HCT116 (cell line): ENCODE measurements around the gene REEP6. TPM values are rescaled to one million over a fixed set of nuclear protein-coding genes. Genes with fewer than 3 reads are reported as not detected.

Experiments
- ATAC-seq: fragments of 200-7000 bp; cut with Tn5 transposase; 2 replicates; pipeline ENCODE4 v1.9.1; 2020; ENCODE audit warnings: mild to moderate bottlenecking, moderate library complexity
- BruUV-seq: library from RNA; stranded (reverse); fragments of 400-500 nt; replicated peaks from 2 replicates; lab custom pipeline; 2021; lab: Mats Ljungman, UMichigan
- CTCF ChIA-PET: fragments of 300-600 bp; sonication (Branson Sonifier 250); formaldehyde crosslinking; loops from one replicate; lab custom pipeline; 2021; ENCODE audit warnings: antibody characterized with exemption; lab: Charles Lee
- POLR2A ChIA-PET: fragments of 300-600, 350-600 bp; sonication (Branson Sonifier 250); formaldehyde crosslinking; loops from one replicate; lab custom pipeline; 2021; ENCODE audit warnings: antibody characterized with exemption; lab: Charles Lee
- RAD21 ChIA-PET, 2 experiments: fragments of 300-600 bp; sonication (Branson Sonifier 250); formaldehyde crosslinking; loops; one replicate each; lab custom pipeline; 2023; ENCODE audit warnings: low total read pairs in 2 of 2; ENCODE audit not compliant: uncharacterized antibody in 2 of 2, unreplicated experiment in 2 of 2, low non-redundant PET in 1 of 2; lab: Charles Lee
- DNase-seq: peaks from one replicate; pipeline ENCODE4 v3.0.0-alpha.2; 2010; ENCODE audit warnings: low read depth, low spot score
- H2AFZ ChIP-seq: fragments of 200-600 bp; shearing (Covaris generic), sonication (generic); 2 replicates; pipeline ENCODE4 v1.6.1; 2017; ENCODE audit warnings: low read depth, mixed run types, mixed read lengths, antibody characterized with exemption, low read length; ENCODE audit not compliant: poor library complexity, severe bottlenecking
- H3K27ac ChIP-seq: 2 replicates; pipeline ENCODE4 v1.5.1; 2012; ENCODE audit warnings: low read depth, low read length
- H3K27me3 ChIP-seq: fragments of 200-600 bp; sonication (generic); 2 replicates; pipeline ENCODE4 v1.6.1; 2016; ENCODE audit warnings: mixed run types, low read length, mixed read lengths; ENCODE audit not compliant: insufficient read depth
- H3K36me3 ChIP-seq, 2 experiments: fragments of 200-500 bp in 1 of 2; fragments of 200-600 bp in 1 of 2; sonication (Bioruptor generic) in 1 of 2; sonication (generic) in 1 of 2; 2 replicates each; pipeline versions ENCODE4 v1.5.1 to v1.6.1; 2014 to 2016; ENCODE audit warnings: low read length in 2 of 2, inconsistent platforms in 1 of 2, mixed read lengths in 1 of 2, mixed run types in 1 of 2; ENCODE audit not compliant: insufficient read depth in 2 of 2, control insufficient read depth in 1 of 2
- H3K4me1 ChIP-seq, 2 experiments: fragments of 200-600 bp in 1 of 2; sonication (generic) in 1 of 2; 2 replicates each; pipeline versions ENCODE4 v1.5.1 to v1.6.1; 2012 to 2017; ENCODE audit warnings: low read length in 2 of 2, inconsistent platforms in 1 of 2, mild to moderate bottlenecking in 1 of 2, mixed read lengths in 1 of 2, mixed run types in 1 of 2, moderate library complexity in 1 of 2; ENCODE audit not compliant: insufficient read depth in 2 of 2, control insufficient read depth in 1 of 2
- H3K4me2 ChIP-seq: fragments of 200-600 bp; sonication (generic); 2 replicates; pipeline ENCODE4 v1.6.1; 2017; ENCODE audit warnings: mixed run types, low read length, mixed read lengths
- H3K4me3 ChIP-seq, 2 experiments: fragments of 200-600 bp in 1 of 2; sonication (generic) in 1 of 2; replicated peaks in 1 of 2; 2 replicates each; pipeline ENCODE4 v1.5.1; 2011 to 2016; ENCODE audit warnings: low read length in 2 of 2, control low read depth in 1 of 2, low read depth in 1 of 2, mild to moderate bottlenecking in 1 of 2, mixed read lengths in 1 of 2, mixed run types in 1 of 2
- H3K79me2 ChIP-seq: fragments of 200-600 bp; sonication (generic); 2 replicates; pipeline ENCODE4 v1.6.1; 2017; ENCODE audit warnings: mild to moderate bottlenecking, mixed run types, low read length, moderate library complexity, mixed read lengths; ENCODE audit not compliant: insufficient read depth
- H3K9ac ChIP-seq: fragments of 200-600 bp; sonication (generic); 2 replicates; pipeline ENCODE4 v1.6.1; 2016; ENCODE audit warnings: low read length, mixed read lengths
- H3K9me2 ChIP-seq: fragments of 200-600 bp; sonication (generic), shearing (Covaris generic); 2 replicates; pipeline ENCODE4 v1.6.1; 2017; ENCODE audit warnings: mixed run types, mild to moderate bottlenecking, moderate library complexity; ENCODE audit not compliant: insufficient read depth
- H3K9me3 ChIP-seq, 2 experiments: fragments of 200-500 bp in 1 of 2; fragments of 200-600 bp in 1 of 2; sonication (Bioruptor generic) in 1 of 2; sonication (generic) in 1 of 2; 2 replicates each; pipeline ENCODE4 v1.6.1; 2014 to 2017; ENCODE audit warnings: low read length in 2 of 2, mixed read lengths in 2 of 2, inconsistent platforms in 1 of 2, low read depth in 1 of 2, mild to moderate bottlenecking in 1 of 2, mixed run types in 1 of 2, moderate library complexity in 1 of 2; ENCODE audit not compliant: control insufficient read depth in 1 of 2, insufficient read depth in 1 of 2
- H4K20me1 ChIP-seq: fragments of 200-600 bp; sonication (generic), shearing (Covaris generic); 2 replicates; pipeline ENCODE4 v1.6.1; 2017; ENCODE audit warnings: mixed run types, mild to moderate bottlenecking, moderate library complexity; ENCODE audit not compliant: insufficient read depth
- CBX3 ChIP-seq: IDR thresholded peaks from 2 replicates; pipeline ENCODE4 v1.6.1; 2012; ENCODE audit warnings: low read depth
- CEBPB ChIP-seq: IDR thresholded peaks from 2 replicates; pipeline ENCODE4 v1.6.1; 2012; ENCODE audit warnings: low read depth
- CTCF ChIP-seq, 3 experiments: fragments of 200-600 bp in 1 of 3; sonication (generic) in 1 of 3; IDR thresholded peaks in 2 of 3; conservative IDR thresholded peaks in 1 of 3; 2 replicates each; pipeline ENCODE4 v1.5.1; 2012 to 2017; ENCODE audit warnings: low read depth in 2 of 3, low read length in 2 of 3, antibody characterized with exemption in 1 of 3, borderline replicate concordance in 1 of 3, control low read depth in 1 of 3, mild to moderate bottlenecking in 1 of 3, mixed read lengths in 1 of 3, mixed run types in 1 of 3, moderate library complexity in 1 of 3; ENCODE audit not compliant: insufficient read depth in 1 of 3
- EGR1 ChIP-seq: IDR thresholded peaks from 2 replicates; pipeline ENCODE4 v1.6.1; 2012; ENCODE audit warnings: low read depth
- EZH2 ChIP-seq: fragments of 200-600 bp; sonication (generic); IDR thresholded peaks from 2 replicates; pipeline ENCODE4 v1.6.1; 2017; ENCODE audit warnings: antibody characterized with exemption, mixed run types
- EZH2phosphoT487 ChIP-seq: fragments of 200-600 bp; IDR thresholded peaks from 2 replicates; pipeline ENCODE4 v1.6.1; 2018; ENCODE audit warnings: antibody characterized with exemption, borderline replicate concordance
- FOSL1 ChIP-seq: IDR thresholded peaks from 2 replicates; pipeline ENCODE4 v1.6.1; 2012; ENCODE audit warnings: low read depth
- JUND ChIP-seq: IDR thresholded peaks from 2 replicates; pipeline ENCODE4 v1.6.1; 2012
- MAX ChIP-seq: IDR thresholded peaks from 2 replicates; pipeline ENCODE4 v1.6.1; 2012
- RAD21 ChIP-seq: IDR thresholded peaks from 2 replicates; pipeline ENCODE4 v1.6.1; 2012; ENCODE audit warnings: low read depth, mild to moderate bottlenecking
- REST ChIP-seq: IDR thresholded peaks from 2 replicates; pipeline ENCODE4 v1.6.1; 2012; ENCODE audit warnings: low read depth
- SRF ChIP-seq: IDR thresholded peaks from 2 replicates; pipeline ENCODE4 v1.6.1; 2012; ENCODE audit warnings: low read depth
- TCF7L2 ChIP-seq: IDR thresholded peaks from 2 replicates; pipeline ENCODE4 v1.7.0; 2011; ENCODE audit warnings: borderline replicate concordance, inconsistent platforms; ENCODE audit not compliant: insufficient read depth, insufficient read length; ENCODE audit errors: extremely low read depth
- ZFX ChIP-seq: fragments of 450-650 bp; IDR thresholded peaks from 2 replicates; pipeline ENCODE4 v1.6.1; 2017
- ZNF274 ChIP-seq: fragments of 200-500 bp; sonication (Bioruptor generic); IDR thresholded peaks from 2 replicates; pipeline ENCODE4 v1.6.1; 2014; ENCODE audit warnings: mild to moderate bottlenecking, low read depth, low read length, inconsistent platforms
- intact Hi-C: fragments of 100-400 bp; cut with micrococcal nuclease; formaldehyde crosslinking; loops from 2 replicates; pipeline ENCODE4 v1.10.0; 2022
- total RNA-seq: library from RNA; stranded (reverse); gene quantifications from one replicate; pipeline ENCODE4 v1.2.1, GENCODE V29; 2021; ENCODE audit not compliant: unreplicated experiment

The REEP6 gene
- total RNA-seq, 1 experiment from 2014 or later = 53.9 TPM

- no peak for TF ChIP-seq EGR1
- no peak for TF ChIP-seq RAD21
- no peak for TF ChIP-seq EZH2phosphoT487
- no peak for TF ChIP-seq CBX3
- TF ChIP-seq ZFX = peak; percentile 88; the same call in 1 of the 2 replicates
- TF ChIP-seq EZH2 = no peak
Measured at GRCh38 chr19:1468821-1469254, 22.1 kb upstream of the REEP6 start (continued).

- Histone ChIP-seq H2AFZ (no peak overlapping the region), H4K20me1 (no peaks in the 10 kb centered on the region), H3K27ac (peak overlapping the region; percentile 91), H3K4me3 (peak overlapping the region; percentile 57 to 66), H3K79me2 (peaks cover 11% of the 10 kb centered on the region; the same call in 1 of the 2 replicates)
- RAD21 ChIA-PET = interaction anchor here in 1 of 2 experiments (0.6 kb wide), 1 partner anchor 112 kb away, joined by 3 read pairs; no protein-coding TSS in a partner anchor
- TF ChIP-seq EZH2 = no peak
- no peak for TF ChIP-seq RAD21
- TF ChIP-seq ZNF274 = no peak
- no peak for TF ChIP-seq EZH2phosphoT487
- TF ChIP-seq CTCF (IDR thresholded peaks at IDR 0.05 in 2 of 3, conservative IDR thresholded peaks at IDR 0.05 in 1 of 3; ENCODE audit: borderline replicate concordance in 1 of 3, insufficient read depth in 1 of 3, low read depth in 2 of 3, low read length in 2 of 3) = no peak
- no peak for TF ChIP-seq TCF7L2
- no peak for TF ChIP-seq SRF
- TF ChIP-seq REST = no peak
- no peak for TF ChIP-seq FOSL1
- TF ChIP-seq JUND = no peak
- TF ChIP-seq ZFX = peak; percentile 71
- no peak for TF ChIP-seq CEBPB
- TF ChIP-seq MAX = peak; percentile 31; the same call in 1 of the 2 replicates
- TF ChIP-seq, all 23 proteins: peak for 2
- Histone ChIP-seq H3K4me2 (peak overlapping the region; percentile 96), H3K27me3 (no peaks in the 10 kb centered on the region), H3K9ac (peak overlapping the region; percentile 69), H3K4me1 (peaks cover 19 to 39% of the 10 kb centered on the region in 2 experiments), H3K9me2 (no peaks in the 10 kb centered on the region), H3K36me3 (no peaks in the 10 kb centered on the region; a peak in 1 of 4 replicates), H3K9me3 (no peaks in the 10 kb centered on the region)
- peak; percentile 35 for ATAC-seq
- POLR2A ChIA-PET = no interaction called here
- intact Hi-C loops = loop anchor here (1.0 kb wide), 1 partner anchor 10 kb away; the partner anchor contains the start of gene C19orf25
- DNase-seq = no peak
- BruUV-seq = no TSS peak
- CTCF ChIA-PET = no interaction called here
Measured at GRCh38 chr19:1469255-1470054, 21.5 kb upstream of the REEP6 start.
